Calu3 (cell line): Measurements from ENCODE around the gene ARHGEF4. TPM values are rescaled to one million over a fixed set of nuclear protein-coding genes. Genes with fewer than 3 reads are reported as not detected.

ENCODE experiments used
- BruUV-seq: library from RNA; stranded (reverse); fragments of 400-500 nt; replicated peaks from 2 replicates; lab custom pipeline; 2021; lab: Mats Ljungman, UMichigan
- CTCF ChIA-PET: fragments of 300-600 bp; sonication (Branson Sonifier 250); formaldehyde crosslinking; loops from one replicate; lab custom pipeline; 2022; ENCODE audit warnings: antibody characterized with exemption; lab: Charles Lee
- DNase-seq: peaks from one replicate; pipeline ENCODE4 v3.0.0; 2022
- H3K27ac Mint-ChIP-seq: one replicate; pipeline ENCODE4 v1.8.0; 2022; ENCODE audit warnings: mixed read lengths; ENCODE audit not compliant: unreplicated experiment
- H3K27me3 Mint-ChIP-seq: one replicate; pipeline ENCODE4 v1.8.0; 2022; ENCODE audit warnings: mixed read lengths; ENCODE audit not compliant: unreplicated experiment
- H3K36me3 Mint-ChIP-seq: one replicate; pipeline ENCODE4 v1.8.0; 2022; ENCODE audit warnings: mild to moderate bottlenecking, moderate library complexity, mixed read lengths; ENCODE audit not compliant: insufficient read depth, unreplicated experiment
- H3K4me1 Mint-ChIP-seq: one replicate; pipeline ENCODE4 v1.8.0; 2022; ENCODE audit warnings: mild to moderate bottlenecking, low read depth, mixed read lengths; ENCODE audit not compliant: unreplicated experiment
- H3K4me3 Mint-ChIP-seq: one replicate; pipeline ENCODE4 v1.8.0; 2022; ENCODE audit warnings: mild to moderate bottlenecking, low read depth, moderate library complexity, mixed read lengths; ENCODE audit not compliant: unreplicated experiment
- H3K9me3 Mint-ChIP-seq: one replicate; pipeline ENCODE4 v1.8.0; 2022; ENCODE audit warnings: low read depth, mixed read lengths; ENCODE audit not compliant: unreplicated experiment
- CTCF ChIP-seq: fragments of 200-600 bp; IDR thresholded peaks from one replicate; pipeline ENCODE4 v1.8.0; 2022; ENCODE audit warnings: antibody characterized with exemption; ENCODE audit not compliant: unreplicated experiment
- intact Hi-C: fragments of 100-400 bp; cut with micrococcal nuclease; formaldehyde crosslinking; loops from one replicate; pipeline ENCODE4 v1.10.0; 2022; ENCODE audit not compliant: unreplicated experiment
- total RNA-seq: library from RNA; stranded (reverse); gene quantifications from 2 replicates; pipeline ENCODE4 v1.2.3, GENCODE V29; 2022

Gene ARHGEF4
- total RNA-seq, 1 experiment from 2014 or later: 8.8 TPM

GRCh38 chr2:130813722-130814121, 23.0 kb upstream of the ARHGEF4 start:
- BruUV-seq: no TSS peak

GRCh38 chr2:130814931-130815680, 21.6 kb upstream of the ARHGEF4 start:
- no peak overlapping the region for H3K4me3 Mint-ChIP-seq
- no peak overlapping the region for H3K27ac Mint-ChIP-seq
- H3K27me3 Mint-ChIP-seq: no peaks in the 10 kb centered on the region
- peaks cover 6% of the 10 kb centered on the region for H3K4me1 Mint-ChIP-seq
- TF ChIP-seq CTCF: no peak
- intact Hi-C loops: no loop called here
- no peak for DNase-seq
- CTCF ChIA-PET: no interaction called here
- no TSS peak for BruUV-seq
- H3K36me3 Mint-ChIP-seq: no peaks in the 10 kb centered on the region
- H3K9me3 Mint-ChIP-seq: no peaks in the 10 kb centered on the region

More at GRCh38 chr2:130813722-130814121, 23.0 kb upstream of the ARHGEF4 start:
- Mint-ChIP-seq H3K27ac (no peak overlapping the region), H3K4me3 (no peak overlapping the region), H3K27me3 (no peaks in the 10 kb centered on the region), H3K4me1 (peaks cover 15% of the 10 kb centered on the region), H3K36me3 (peaks cover 6% of the 10 kb centered on the region), H3K9me3 (no peaks in the 10 kb centered on the region)
- intact Hi-C loops: no loop called here
- TF ChIP-seq CTCF: no peak
- no peak for DNase-seq
- CTCF ChIA-PET: interaction anchor here (0.7 kb wide), 1 partner anchor 151 kb away, joined by 6 read pairs; no protein-coding TSS in a partner anchor

- H3K4me1 Mint-ChIP-seq: peaks cover under 1% of the 10 kb centered on the region
- intact Hi-C loops: no loop called here
- no peaks in the 10 kb centered on the region for H3K36me3 Mint-ChIP-seq
- no peak overlapping the region for H3K27ac Mint-ChIP-seq
- no peaks in the 10 kb centered on the region for H3K9me3 Mint-ChIP-seq
- no peak overlapping the region for H3K4me3 Mint-ChIP-seq
- no peaks in the 10 kb centered on the region for H3K27me3 Mint-ChIP-seq
- DNase-seq: no peak
- CTCF ChIA-PET: no interaction called here
- no TSS peak for BruUV-seq
- no peak for TF ChIP-seq CTCF
Observed at GRCh38 chr2:130818809-130819208, 17.9 kb upstream of the ARHGEF4 start.

- CTCF ChIA-PET: no interaction called here
- Mint-ChIP-seq H3K36me3 (no peaks in the 10 kb centered on the region), H3K9me3 (no peaks in the 10 kb centered on the region), H3K27ac (no peak overlapping the region), H3K4me3 (no peak overlapping the region), H3K4me1 (peaks cover 5% of the 10 kb centered on the region), H3K27me3 (no peaks in the 10 kb centered on the region)
- no peak for TF ChIP-seq CTCF
- no peak for DNase-seq
- no TSS peak for BruUV-seq
- intact Hi-C loops: no loop called here
Observed at GRCh38 chr2:130819226-130819607, 17.5 kb upstream of the ARHGEF4 start.
